ENCODE measurements around the gene NR3C2.
"Not testable (repeated sequence)": the region's sequence is repeated elsewhere in the genome, so short reads cannot be mapped to it uniquely, and the experiment has no call there.

NR3C2 gene

DNA sequence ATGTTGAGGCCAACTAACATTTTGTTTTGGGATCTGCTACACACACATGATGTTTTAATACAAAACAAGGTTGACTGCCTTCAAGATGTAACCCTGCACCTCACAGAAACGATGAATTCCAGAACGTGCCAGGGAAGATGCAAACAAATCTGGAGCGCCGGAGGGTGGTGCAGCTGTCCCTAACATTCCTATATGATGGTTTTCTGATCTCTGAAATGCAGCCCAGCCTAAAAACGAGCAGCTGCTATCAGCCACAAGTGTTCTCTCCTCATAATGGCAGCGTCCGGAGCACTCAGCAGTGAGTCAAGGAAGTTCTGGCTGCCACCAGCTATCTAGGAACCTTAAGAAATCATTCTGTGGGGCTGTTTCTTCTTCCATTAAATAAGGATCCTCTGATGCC, 333.4 kb downstream of the NR3C2 start:
- DNase-seq (ENCODE audit: low read depth): no peak

GRCh38 chr4:148103597-148104355, 338.4 kb downstream of the NR3C2 start:
- no peak for DNase-seq (ENCODE audit: low read depth)

GRCh38 chr4:148101790-148102189, 340.4 kb downstream of the NR3C2 start:
- no peak for DNase-seq (ENCODE audit: low read depth)

DNA sequence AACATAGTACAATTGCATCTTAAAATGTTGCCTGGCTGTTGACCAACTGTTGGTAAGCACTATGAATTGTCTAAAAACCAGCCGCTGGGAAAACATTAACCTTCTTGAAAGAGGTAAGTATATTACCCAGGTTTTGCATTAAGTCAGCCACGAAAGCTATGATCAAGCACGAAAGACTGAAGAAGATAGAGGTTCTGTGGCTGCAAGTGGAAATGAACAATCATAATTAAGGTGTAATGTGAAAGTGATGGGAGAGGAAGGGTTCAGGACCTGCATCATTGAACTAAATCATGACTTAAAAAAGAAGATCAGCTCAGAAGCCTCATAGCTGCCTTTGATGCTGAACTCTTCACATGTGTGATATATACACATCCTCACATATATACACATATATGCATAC, 341.0 kb downstream of the NR3C2 start:
- DNase-seq (ENCODE audit: low read depth): no peak

GRCh38 chr4:148097801-148098200, 344.4 kb downstream of the NR3C2 start:
- DNase-seq (ENCODE audit: low read depth): no peak

DNA sequence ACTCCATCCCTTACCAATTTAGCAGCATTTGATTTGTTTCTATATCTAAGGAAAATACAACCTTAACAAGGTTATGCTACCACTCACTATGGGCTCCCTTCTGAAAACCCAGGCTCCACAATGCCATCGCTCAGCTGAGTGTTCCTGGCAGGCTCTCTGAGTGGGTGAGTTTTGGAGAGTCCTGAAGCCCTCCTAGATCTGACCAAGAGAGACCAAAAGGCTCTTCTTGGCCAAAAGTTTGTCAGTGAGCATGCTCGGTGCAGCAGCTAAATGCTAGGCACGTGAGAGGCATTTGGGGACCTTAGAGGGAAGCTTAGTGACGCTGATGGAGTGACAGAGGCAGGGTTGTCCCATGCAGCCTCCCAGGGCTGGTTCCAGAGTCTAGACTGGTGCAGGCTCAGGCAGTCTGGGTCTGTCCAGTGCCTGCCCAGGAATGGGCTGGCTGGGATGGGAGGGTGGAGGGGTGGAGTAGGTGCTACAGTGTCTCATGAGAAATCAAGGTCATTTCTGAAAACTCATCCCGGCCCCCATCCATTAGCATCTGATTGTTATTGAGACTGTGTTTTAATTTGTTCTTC, 346.8 kb downstream of the NR3C2 start:
- no peak for DNase-seq (ENCODE audit: low read depth)

- DNase-seq (ENCODE audit: low read depth): no peak
Measured at GRCh38 chr4:148094149-148094548, 348.1 kb downstream of the NR3C2 start.

DNA sequence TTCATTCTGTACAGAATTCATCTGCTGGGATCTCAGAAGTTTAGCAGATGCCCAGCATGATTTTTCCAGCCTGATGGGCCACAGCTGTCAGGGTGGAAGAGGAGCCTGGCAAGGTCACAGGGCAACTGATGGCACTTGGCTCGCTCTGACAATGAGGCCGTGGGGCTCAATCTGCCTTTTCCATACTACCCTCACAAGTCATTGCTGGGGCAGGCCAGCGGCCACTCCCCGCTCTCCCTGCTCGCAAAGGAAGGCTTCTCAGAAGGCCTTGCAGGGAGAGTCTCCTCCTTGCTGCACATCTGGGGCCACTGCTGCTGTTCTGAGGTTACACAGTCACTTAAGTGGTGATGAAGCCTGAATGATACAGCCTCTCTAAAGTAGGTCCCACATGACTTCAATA, 349.1 kb downstream of the NR3C2 start:
- DNase-seq (ENCODE audit: low read depth): no peak

GRCh38 chr4:148092316-148093014, 349.7 kb downstream of the NR3C2 start:
- DNase-seq (ENCODE audit: low read depth): no peak

- DNase-seq (ENCODE audit: low read depth): no peak
Measured at GRCh38 chr4:148091896-148092295, 350.3 kb downstream of the NR3C2 start.

- DNase-seq (ENCODE audit: low read depth): no peak
Measured at GRCh38 chr4:148090503-148091476, 351.4 kb downstream of the NR3C2 start.

- DNase-seq (ENCODE audit: low read depth): no peak
Measured at GRCh38 chr4:148090029-148090428, 352.2 kb downstream of the NR3C2 start.

DNA sequence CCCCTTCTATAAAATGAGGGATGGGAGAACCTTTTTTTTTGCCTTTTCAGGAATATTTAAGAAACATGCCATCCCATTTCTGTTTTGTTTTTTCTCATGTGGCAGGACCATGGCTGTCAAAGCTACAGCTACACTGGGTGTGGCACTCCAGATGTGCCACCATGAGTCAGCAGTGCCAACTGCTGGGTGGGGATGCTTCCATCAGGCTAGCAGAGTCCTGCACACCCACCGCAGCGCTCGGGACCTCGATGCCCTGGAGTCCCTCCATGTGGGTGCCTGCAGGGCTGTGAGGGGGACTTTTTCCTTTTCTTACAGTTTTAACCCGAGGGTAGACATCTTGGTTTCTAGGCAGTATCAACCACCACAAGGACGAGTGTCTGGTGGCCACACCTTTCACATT, 352.6 kb downstream of the NR3C2 start:
- no peak for DNase-seq (ENCODE audit: low read depth)

- DNase-seq (ENCODE audit: low read depth): not testable (repeated sequence)
Measured at GRCh38 chr4:148083073-148083472, 359.1 kb downstream of the NR3C2 start.

- no peak for DNase-seq (ENCODE audit: low read depth)
Measured at GRCh38 chr4:148081745-148082144, 360.5 kb downstream of the NR3C2 start.

- DNase-seq (ENCODE audit: low read depth): no peak
Measured at GRCh38 chr4:148081267-148081666, 360.9 kb downstream of the NR3C2 start.

- DNase-seq (ENCODE audit: low read depth): no peak
Measured at GRCh38 chr4:148079961-148080360, 362.3 kb downstream of the NR3C2 start.

GRCh38 chr4:148078061-148078460, 364.2 kb downstream of the NR3C2 start:
- DNase-seq (ENCODE audit: low read depth): no peak

DNA sequence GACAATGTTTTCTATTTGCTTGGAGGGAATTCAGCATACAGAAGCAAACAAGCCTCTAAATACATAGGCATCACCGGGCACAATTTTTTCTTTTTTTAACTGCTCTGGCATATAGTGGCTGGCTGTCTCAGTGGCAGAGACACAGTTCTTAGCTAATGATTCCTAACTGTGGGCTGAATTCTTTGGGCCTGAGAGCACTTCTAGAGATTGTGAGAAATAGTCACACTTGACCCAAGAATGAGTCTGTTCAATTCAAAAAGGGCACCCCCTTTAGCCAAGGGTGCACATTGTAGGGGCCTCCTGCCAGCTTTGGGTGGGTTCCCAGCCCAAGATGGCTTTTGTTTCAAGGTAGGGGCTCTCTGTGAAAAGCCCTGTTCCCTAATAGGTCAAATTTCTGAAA, 364.6 kb downstream of the NR3C2 start:
- DNase-seq (ENCODE audit: low read depth): no peak

- peak; percentile 13 for DNase-seq (ENCODE audit: low read depth)
Measured at GRCh38 chr4:148076964-148077363, 365.2 kb downstream of the NR3C2 start.

DNA sequence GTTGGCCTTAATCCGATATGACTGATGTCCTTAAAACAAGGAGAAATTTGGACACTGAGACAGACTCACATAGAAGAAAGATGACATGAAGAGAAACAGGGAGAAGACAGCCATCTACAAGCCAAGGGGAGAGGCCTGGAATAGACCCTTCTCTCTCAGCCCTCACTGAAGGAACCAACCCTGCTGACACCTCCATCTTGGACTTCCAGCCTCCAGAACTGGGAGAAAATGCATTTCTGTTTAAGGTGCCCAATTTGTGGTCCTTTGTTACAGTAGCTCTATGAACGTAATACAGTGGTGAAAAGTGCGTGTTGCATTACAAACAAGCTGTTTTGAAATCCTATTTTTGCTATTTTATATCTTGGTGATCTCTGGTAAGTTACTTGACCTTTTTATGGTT, 366.8 kb downstream of the NR3C2 start:
- no peak for DNase-seq (ENCODE audit: low read depth)

- DNase-seq (ENCODE audit: low read depth): no peak
Measured at GRCh38 chr4:148074462-148074861, 367.8 kb downstream of the NR3C2 start.
